H9 (cell line): ENCODE data around the gene CTAG1B. TPM values are rescaled to one million over a fixed set of nuclear protein-coding genes. Genes with fewer than 3 reads are reported as not detected.

Source experiments
- DNase-seq: peaks from one replicate; pipeline ENCODE4 v3.0.0-alpha.2; 2017
- H2AFZ ChIP-seq: one replicate; pipeline ENCODE4 v1.6.1; 2013; ENCODE audit warnings: mild to moderate bottlenecking, low read length, control low read depth, moderate library complexity
- H2AK5ac ChIP-seq: 2 replicates; pipeline ENCODE4 v1.6.1; 2013; ENCODE audit warnings: low read length, control low read depth, mixed read lengths; ENCODE audit not compliant: insufficient read length
- H2BK120ac ChIP-seq: one replicate; pipeline ENCODE4 v1.6.1; 2013; ENCODE audit warnings: low read depth, mild to moderate bottlenecking, low read length, control low read depth, inconsistent platforms; ENCODE audit not compliant: poor library complexity, severe bottlenecking
- H2BK12ac ChIP-seq: 2 replicates; pipeline ENCODE4 v1.6.1; 2013; ENCODE audit warnings: low read length, control low read depth, mixed read lengths, low read depth; ENCODE audit not compliant: insufficient read length
- H2BK15ac ChIP-seq: 2 replicates; pipeline ENCODE4 v1.6.1; 2013; ENCODE audit warnings: low read depth, low read length, control low read depth
- H2BK20ac ChIP-seq: one replicate; pipeline ENCODE4 v1.6.1; 2013; ENCODE audit warnings: low read depth, mild to moderate bottlenecking, low read length, control low read depth, inconsistent platforms; ENCODE audit not compliant: poor library complexity, severe bottlenecking
- H2BK5ac ChIP-seq: 2 replicates; pipeline ENCODE4 v1.6.1; 2013; ENCODE audit warnings: low read length, control low read depth, mixed read lengths; ENCODE audit not compliant: insufficient read length
- H3K14ac ChIP-seq: 2 replicates; pipeline ENCODE4 v1.6.1; 2013; ENCODE audit warnings: low read length, control low read depth; ENCODE audit not compliant: insufficient read depth
- H3K18ac ChIP-seq: 2 replicates; pipeline ENCODE4 v1.6.1; 2013; ENCODE audit warnings: low read depth, mild to moderate bottlenecking, mixed read lengths, low read length, control low read depth; ENCODE audit not compliant: insufficient read length
- H3K23ac ChIP-seq: 2 replicates; pipeline ENCODE4 v1.6.1; 2013; ENCODE audit warnings: low read length, control low read depth, mixed read lengths, low read depth; ENCODE audit not compliant: insufficient read length
- H3K23me2 ChIP-seq: 2 replicates; pipeline ENCODE4 v1.6.1; 2013; ENCODE audit warnings: low read depth, mild to moderate bottlenecking, mixed read lengths, low read length, control low read depth; ENCODE audit not compliant: insufficient read length, poor library complexity, severe bottlenecking
- H3K27ac ChIP-seq: 2 replicates; pipeline ENCODE4 v1.5.1; 2013; ENCODE audit warnings: low read length, control low read depth, mixed read lengths, low read depth; ENCODE audit not compliant: insufficient read length
- H3K27me3 ChIP-seq: 2 replicates; pipeline ENCODE4 v1.6.1; 2013; ENCODE audit warnings: low read length, control low read depth, inconsistent platforms; ENCODE audit not compliant: insufficient read depth
- H3K4ac ChIP-seq: 2 replicates; pipeline ENCODE4 v1.6.1; 2013; ENCODE audit warnings: low read depth, mild to moderate bottlenecking, control low read depth, inconsistent platforms, low read length, moderate library complexity
- H3K4me1 ChIP-seq: 2 replicates; pipeline ENCODE4 v1.6.1; 2013; ENCODE audit warnings: low read length, control low read depth, inconsistent platforms; ENCODE audit not compliant: insufficient read depth
- H3K4me2 ChIP-seq: 2 replicates; pipeline ENCODE4 v1.6.1; 2013; ENCODE audit warnings: low read length, control low read depth, mixed read lengths; ENCODE audit not compliant: insufficient read length, insufficient read depth
- H3K56ac ChIP-seq: 2 replicates; pipeline ENCODE4 v1.6.1; 2013; ENCODE audit warnings: low read depth, mild to moderate bottlenecking, mixed read lengths, low read length, control low read depth; ENCODE audit not compliant: insufficient read length
- H3K79me1 ChIP-seq: 2 replicates; pipeline ENCODE4 v1.6.1; 2013; ENCODE audit warnings: low read depth, mild to moderate bottlenecking, moderate library complexity, low read length, control low read depth, inconsistent platforms; ENCODE audit not compliant: insufficient read depth, poor library complexity, severe bottlenecking
- H3K79me2 ChIP-seq: 2 replicates; pipeline ENCODE4 v1.6.1; 2013; ENCODE audit warnings: low read length, control low read depth, inconsistent platforms; ENCODE audit not compliant: insufficient read depth
- H3K9ac ChIP-seq: 2 replicates; pipeline ENCODE4 v1.6.1; 2013; ENCODE audit warnings: low read length, control low read depth, mixed read lengths; ENCODE audit not compliant: insufficient read length; ENCODE audit errors: extremely low read depth
- H3K9me3 ChIP-seq: one replicate; pipeline ENCODE4 v1.6.1; 2013; ENCODE audit warnings: low read depth, low read length, inconsistent platforms; ENCODE audit not compliant: control insufficient read depth
- H3T11ph ChIP-seq: one replicate; pipeline ENCODE4 v1.6.1; 2013; ENCODE audit warnings: mild to moderate bottlenecking, low read length, control low read depth, inconsistent platforms
- H4K20me1 ChIP-seq: one replicate; pipeline ENCODE4 v1.6.1; 2013; ENCODE audit not compliant: control insufficient read depth, insufficient read length, insufficient read depth
- H4K5ac ChIP-seq: 2 replicates; pipeline ENCODE4 v1.6.1; 2013; ENCODE audit warnings: low read depth, mild to moderate bottlenecking, mixed read lengths, low read length, control low read depth; ENCODE audit not compliant: insufficient read length
- H4K8ac ChIP-seq: replicated peaks from 2 replicates; pipeline ENCODE4 v1.6.1; 2013; ENCODE audit warnings: low read length, control low read depth, mixed read lengths, low read depth; ENCODE audit not compliant: insufficient read length
- H4K91ac ChIP-seq: 2 replicates; pipeline ENCODE4 v1.6.1; 2013; ENCODE audit warnings: low read depth, mild to moderate bottlenecking, moderate library complexity, mixed read lengths, low read length, control low read depth; ENCODE audit not compliant: insufficient read length
- H3K27ac Mint-ChIP-seq, 3 experiments: 2 replicates in 2 of 3; 3 replicates in 1 of 3; pipeline ENCODE4 v1.8.0; 2020 to 2021; ENCODE audit warnings: mixed read lengths in 3 of 3, mild to moderate bottlenecking in 1 of 3, moderate library complexity in 1 of 3
- H3K27me3 Mint-ChIP-seq: 2 replicates; pipeline ENCODE4 v1.8.0; 2021; ENCODE audit warnings: low read depth, mild to moderate bottlenecking, moderate library complexity, mixed read lengths
- H3K36me3 Mint-ChIP-seq, 3 experiments: 2 replicates in 2 of 3; 3 replicates in 1 of 3; pipeline ENCODE4 v1.8.0; 2020 to 2021; ENCODE audit warnings: low read depth in 3 of 3, mixed read lengths in 3 of 3; ENCODE audit not compliant: insufficient read depth in 1 of 3
- H3K4me1 Mint-ChIP-seq, 2 experiments: 2 replicates each; pipeline ENCODE4 v1.8.0; 2020; ENCODE audit warnings: mixed read lengths in 2 of 2
- H3K4me3 Mint-ChIP-seq, 2 experiments: 2 replicates in 1 of 2; 3 replicates in 1 of 2; pipeline ENCODE4 v1.8.0; 2020 to 2021; ENCODE audit warnings: mild to moderate bottlenecking in 2 of 2, mixed read lengths in 2 of 2, moderate library complexity in 1 of 2
- H3K9me3 Mint-ChIP-seq, 2 experiments: 2 replicates in 1 of 2; 3 replicates in 1 of 2; pipeline ENCODE4 v1.8.0; 2020; ENCODE audit warnings: mild to moderate bottlenecking in 2 of 2, mixed read lengths in 2 of 2, moderate library complexity in 1 of 2
- WGBS: extraction: QIAGEN DNeasy Blood & Tissue Kit; methylation state at CpG from one replicate; pipeline ENCODE4 v1.1.7; 2013; ENCODE audit warnings: missing lambda C conversion rate, low lambda C conversion rate, mixed read lengths; ENCODE audit not compliant: insufficient read length; ENCODE audit errors: extremely low coverage; 5-methylcytosine and 5-hydroxymethylcytosine counted together
- total RNA-seq: library from RNA; stranded (reverse); gene quantifications from 2 replicates; pipeline ENCODE4 v1.2.1, GENCODE V29; 2021
- TF ChIP-seq, protein P1 (sequence below): fragments of 200-600 bp; sonication (generic); conservative IDR thresholded peaks from 3 replicates; pipeline ENCODE4 v1.8.0; 2021; ENCODE audit warnings: antibody characterized with exemption, mild to moderate bottlenecking

The CTAG1B gene
- total RNA-seq, 1 experiment from 2014 or later: not detected

GRCh38 chrX:154599531-154599930 is 19.6 kb downstream of the CTAG1B start:
- Histone ChIP-seq H3K27ac (no peak overlapping the region), H3K79me2 (no peaks in the 10 kb centered on the region), H3K18ac (no peak overlapping the region), H3K9ac (no peak overlapping the region), H2AFZ (no peak overlapping the region), H4K5ac (no peak overlapping the region), H4K91ac (no peak overlapping the region), H3K27me3 (no peaks in the 10 kb centered on the region), H3K9me3 (peaks cover 71% of the 10 kb centered on the region), H3K4ac (no peak overlapping the region), H4K8ac (no peak overlapping the region), H3K56ac (no peak overlapping the region), H2BK12ac (no peak overlapping the region), H2BK20ac (no peak overlapping the region), H2BK15ac (no peak overlapping the region), H2AK5ac (no peak overlapping the region), H3K4me1 (no peaks in the 10 kb centered on the region), H3K14ac (no peak overlapping the region), H2BK5ac (no peak overlapping the region), H2BK120ac (no peak overlapping the region), H3K79me1 (no peaks in the 10 kb centered on the region), H4K20me1 (no peaks in the 10 kb centered on the region), H3K23ac (no peak overlapping the region), H3T11ph (no peak overlapping the region), H3K4me2 (no peak overlapping the region), H3K23me2 (no peaks in the 10 kb centered on the region)
- Mint-ChIP-seq H3K27ac (no peak overlapping the region), H3K4me3 (no peak overlapping the region), H3K36me3 (peaks cover 16 to 21% (median 16%) of the 10 kb centered on the region in 3 experiments), H3K4me1 (peaks cover 19 to 27% of the 10 kb centered on the region in 2 experiments), H3K9me3 (peaks cover 80 to 83% of the 10 kb centered on the region in 2 experiments), H3K27me3 (no peaks in the 10 kb centered on the region; the same call in 1 of the 2 replicates)
- WGBS: no CpG with 5 or more reads among the region's 14 CpGs
- TF ChIP-seq, protein P1, sequence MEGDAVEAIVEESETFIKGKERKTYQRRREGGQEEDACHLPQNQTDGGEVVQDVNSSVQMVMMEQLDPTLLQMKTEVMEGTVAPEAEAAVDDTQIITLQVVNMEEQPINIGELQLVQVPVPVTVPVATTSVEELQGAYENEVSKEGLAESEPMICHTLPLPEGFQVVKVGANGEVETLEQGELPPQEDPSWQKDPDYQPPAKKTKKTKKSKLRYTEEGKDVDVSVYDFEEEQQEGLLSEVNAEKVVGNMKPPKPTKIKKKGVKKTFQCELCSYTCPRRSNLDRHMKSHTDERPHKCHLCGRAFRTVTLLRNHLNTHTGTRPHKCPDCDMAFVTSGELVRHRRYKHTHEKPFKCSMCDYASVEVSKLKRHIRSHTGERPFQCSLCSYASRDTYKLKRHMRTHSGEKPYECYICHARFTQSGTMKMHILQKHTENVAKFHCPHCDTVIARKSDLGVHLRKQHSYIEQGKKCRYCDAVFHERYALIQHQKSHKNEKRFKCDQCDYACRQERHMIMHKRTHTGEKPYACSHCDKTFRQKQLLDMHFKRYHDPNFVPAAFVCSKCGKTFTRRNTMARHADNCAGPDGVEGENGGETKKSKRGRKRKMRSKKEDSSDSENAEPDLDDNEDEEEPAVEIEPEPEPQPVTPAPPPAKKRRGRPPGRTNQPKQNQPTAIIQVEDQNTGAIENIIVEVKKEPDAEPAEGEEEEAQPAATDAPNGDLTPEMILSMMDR: no peak
- no peak for DNase-seq
